GM23338 (cell line): ENCODE measurements around the gene NTM. TPM values are rescaled to one million over a fixed set of nuclear protein-coding genes. Genes with fewer than 3 reads are reported as not detected.

ENCODE experiments used
- ATAC-seq: fragments of 200-7000 bp; cut with Tn5 transposase; 3 replicates; pipeline ENCODE4 v1.9.1; 2020
- DNase-seq: peaks from one replicate; pipeline ENCODE4 v3.0.0-alpha.2; 2015; ENCODE audit warnings: low spot score
- H2AFZ ChIP-seq: fragments of 200-600 bp; sonication (generic); 2 replicates; pipeline ENCODE4 v1.8.0; 2016; ENCODE audit warnings: antibody characterized with exemption, mild to moderate bottlenecking, moderate library complexity
- H3F3A ChIP-seq: fragments of 200-600 bp; sonication (generic); replicated peaks from 2 replicates; pipeline ENCODE4 v1.8.0; 2017; ENCODE audit warnings: antibody characterized with exemption, mixed run types, low read depth
- H3K27ac ChIP-seq: fragments of 200-600 bp; sonication (generic); 2 replicates; pipeline ENCODE4 v1.6.1; 2016; ENCODE audit warnings: low read depth
- H3K27me3 ChIP-seq: fragments of 200-600 bp; sonication (generic); 2 replicates; pipeline ENCODE4 v1.8.0; 2016; ENCODE audit warnings: mild to moderate bottlenecking, mixed run types, moderate library complexity; ENCODE audit not compliant: insufficient read depth
- H3K36me3 ChIP-seq: fragments of 200-600 bp; sonication (generic); 2 replicates; pipeline ENCODE4 v1.8.0; 2016; ENCODE audit warnings: mild to moderate bottlenecking; ENCODE audit not compliant: insufficient read depth
- H3K4me1 ChIP-seq: fragments of 200-600 bp; sonication (generic); 2 replicates; pipeline ENCODE4 v1.8.0; 2016; ENCODE audit warnings: mild to moderate bottlenecking, moderate library complexity; ENCODE audit not compliant: insufficient read depth
- H3K4me2 ChIP-seq: fragments of 200-600 bp; sonication (generic); 2 replicates; pipeline ENCODE4 v1.7.1; 2017; ENCODE audit warnings: mixed run types
- H3K4me3 ChIP-seq: fragments of 200-600 bp; sonication (generic); 2 replicates; pipeline ENCODE4 v1.6.1; 2016; ENCODE audit warnings: mixed run types
- H3K79me2 ChIP-seq: fragments of 200-600 bp; sonication (generic); replicated peaks from 2 replicates; pipeline ENCODE4 v1.8.0; 2017; ENCODE audit warnings: mild to moderate bottlenecking; ENCODE audit not compliant: insufficient read depth
- H3K9me2 ChIP-seq: fragments of 200-600 bp; sonication (generic); 2 replicates; pipeline ENCODE4 v1.8.0; 2017; ENCODE audit not compliant: insufficient read depth
- H4K20me1 ChIP-seq: fragments of 200-600 bp; sonication (generic); replicated peaks from 2 replicates; pipeline ENCODE4 v1.8.0; 2017; ENCODE audit warnings: mild to moderate bottlenecking; ENCODE audit not compliant: insufficient read depth
- H3K27ac Mint-ChIP-seq: 2 replicates; pipeline ENCODE4 v1.8.0; 2020; ENCODE audit warnings: inconsistent platforms, mild to moderate bottlenecking, moderate library complexity, mixed read lengths
- H3K27me3 Mint-ChIP-seq: 3 replicates; pipeline ENCODE4 v1.8.0; 2022; ENCODE audit warnings: low read depth, mild to moderate bottlenecking, moderate library complexity, mixed read lengths, inconsistent platforms; ENCODE audit not compliant: insufficient read depth, poor library complexity
- H3K36me3 Mint-ChIP-seq: 3 replicates; pipeline ENCODE4 v1.8.0; 2021; ENCODE audit warnings: low read depth, mild to moderate bottlenecking, inconsistent platforms, moderate library complexity, mixed read lengths
- H3K4me1 Mint-ChIP-seq: 3 replicates; pipeline ENCODE4 v1.8.0; 2020; ENCODE audit warnings: mild to moderate bottlenecking, inconsistent platforms, mixed read lengths
- H3K4me3 Mint-ChIP-seq: 3 replicates; pipeline ENCODE4 v1.8.0; 2021; ENCODE audit warnings: moderate library complexity, mild to moderate bottlenecking, inconsistent platforms, mixed read lengths
- H3K9me3 Mint-ChIP-seq: 3 replicates; pipeline ENCODE4 v1.8.0; 2020; ENCODE audit warnings: moderate library complexity, mild to moderate bottlenecking, inconsistent platforms, mixed read lengths
- CREB1 ChIP-seq: fragments of 250-450 bp; sonication (Bioruptor Pico); IDR thresholded peaks from 2 replicates; pipeline ENCODE4 v1.5.0; 2020; ENCODE audit warnings: low read depth, mild to moderate bottlenecking, moderate library complexity
- ETS1 ChIP-seq: IDR thresholded peaks from 2 replicates; pipeline ENCODE4 v1.6.1; 2016; ENCODE audit warnings: antibody characterized with exemption
- EZH2 ChIP-seq: fragments of 200-600 bp; sonication (generic); IDR thresholded peaks from one replicate; pipeline ENCODE4 v1.8.0; 2017; ENCODE audit warnings: antibody characterized with exemption, mild to moderate bottlenecking, low read depth; ENCODE audit not compliant: unreplicated experiment
- EZH2phosphoT487 ChIP-seq: fragments of 200-600 bp; sonication (generic); IDR thresholded peaks from one replicate; pipeline ENCODE4 v1.8.1; 2018; ENCODE audit warnings: antibody characterized with exemption; ENCODE audit not compliant: unreplicated experiment
- JUNB ChIP-seq: IDR thresholded peaks from one replicate; pipeline ENCODE4 v1.6.1; 2016; ENCODE audit warnings: antibody characterized with exemption; ENCODE audit not compliant: unreplicated experiment
- NANOG ChIP-seq: IDR thresholded peaks from 2 replicates; pipeline ENCODE4 v1.6.1; 2016; ENCODE audit warnings: antibody characterized with exemption, borderline replicate concordance
- ZNF114 ChIP-seq: fragments of 250-450 bp; sonication (Bioruptor Pico); IDR thresholded peaks from 2 replicates; pipeline ENCODE4 v1.5.0; 2020; ENCODE audit warnings: mild to moderate bottlenecking, moderate library complexity
- ZNF331 ChIP-seq: fragments of 250-450 bp; sonication (Bioruptor Pico); IDR thresholded peaks from 2 replicates; pipeline ENCODE4 v1.5.0; 2020; ENCODE audit warnings: low read depth, mild to moderate bottlenecking, moderate library complexity
- ZNF462 ChIP-seq: fragments of 250-450 bp; sonication (Bioruptor Pico); IDR thresholded peaks from 2 replicates; pipeline ENCODE4 v1.5.0; 2020; ENCODE audit warnings: mild to moderate bottlenecking, moderate library complexity
- polyA plus RNA-seq: library from polyadenylated mRNA; unstranded; fragments of >200 nt; fragmentation: Nextera tagmentation; extraction: Ambion mirVana; gene quantifications from 2 replicates; pipeline ENCODE4 v1.2.1, GENCODE V29; 2016
- total RNA-seq: library from RNA; depleted of rRNA; stranded (reverse); fragments of >200 nt; shearing (Covaris generic); gene quantifications from 2 replicates; pipeline ENCODE4 v1.2.3, GENCODE V29; 2014

The NTM gene
- total and polyA plus RNA-seq, 2 experiments from 2014 or later, result 10.6 to 14.6 TPM

- TF ChIP-seq ZNF462 (CRISPR knock-in tag) (no peak), ETS1 (no peak), CREB1 (CRISPR knock-in tag) (no peak), ZNF331 (CRISPR knock-in tag) (no peak), JUNB (no peak), EZH2 (no peak), NANOG (no peak)
Observed at GRCh38 chr11:131885431-131885830, 515.0 kb downstream of the NTM start (continued).

- H3K27me3 Mint-ChIP-seq, result peaks cover 2% of the 10 kb centered on the region
- no peak overlapping the region for H3K27ac Mint-ChIP-seq
- H3K9me3 Mint-ChIP-seq, result no peaks in the 10 kb centered on the region
- no peak overlapping the region for H2AFZ ChIP-seq
- no peaks in the 10 kb centered on the region for H3K36me3 ChIP-seq
- H3K4me1 ChIP-seq, result peaks cover 29% of the 10 kb centered on the region
- H3K9me2 ChIP-seq, result no peaks in the 10 kb centered on the region
- no peaks in the 10 kb centered on the region; the same call in 1 of the 2 replicates for H3F3A ChIP-seq
- H3K4me2 ChIP-seq, result no peak overlapping the region
- no peak overlapping the region for H3K27ac ChIP-seq
- H3K4me3 Mint-ChIP-seq, result no peak overlapping the region
- ATAC-seq (no peak), DNase-seq (no peak)
- H3K4me1 Mint-ChIP-seq, result peaks cover 17% of the 10 kb centered on the region
- H3K4me3 ChIP-seq, result no peak overlapping the region
- H3K36me3 Mint-ChIP-seq, result no peaks in the 10 kb centered on the region
- no peaks in the 10 kb centered on the region for H3K79me2 ChIP-seq
- H4K20me1 ChIP-seq, result no peaks in the 10 kb centered on the region
- H3K27me3 ChIP-seq, result no peaks in the 10 kb centered on the region
- TF ChIP-seq EZH2phosphoT487 (no peak), CREB1 (CRISPR knock-in tag) (no peak), ETS1 (no peak), ZNF114 (CRISPR knock-in tag) (no peak)
Observed at GRCh38 chr11:131886201-131886600, 515.8 kb downstream of the NTM start.
